WTC11 (cell line): ENCODE measurements around the gene POU3F2. TPM values are rescaled to one million over a fixed set of nuclear protein-coding genes. Genes with fewer than 3 reads are reported as not detected.

ENCODE experiments used
- ATAC-seq: fragments of 200-7000 bp; cut with Tn5 transposase; 2 replicates; pipeline ENCODE4 v1.10.0; 2021; ENCODE audit warnings: mild to moderate bottlenecking, moderate library complexity
- CTCF ChIA-PET: fragments of 300-600 bp; sonication (Branson Sonifier 250); formaldehyde crosslinking; loops from one replicate; lab custom pipeline; 2021; ENCODE audit warnings: antibody characterized with exemption; lab: Charles Lee
- POLR2A ChIA-PET: fragments of 350-600 bp; sonication (Branson Sonifier 250); formaldehyde crosslinking; loops from one replicate; lab custom pipeline; 2021; ENCODE audit warnings: antibody characterized with exemption; lab: Charles Lee
- DNase-seq: peaks from one replicate; pipeline ENCODE4 v3.0.0; 2021; ENCODE audit warnings: low spot score
- H3K27ac Mint-ChIP-seq: 2 replicates; pipeline ENCODE4 v1.8.0; 2021; ENCODE audit warnings: mixed read lengths
- H3K27me3 Mint-ChIP-seq: 2 replicates; pipeline ENCODE4 v1.8.0; 2021; ENCODE audit warnings: low read depth, mild to moderate bottlenecking, moderate library complexity, mixed read lengths
- H3K36me3 Mint-ChIP-seq: 2 replicates; pipeline ENCODE4 v1.8.0; 2021; ENCODE audit warnings: mixed read lengths
- H3K4me1 Mint-ChIP-seq: 2 replicates; pipeline ENCODE4 v1.8.0; 2022; ENCODE audit warnings: mixed read lengths
- H3K4me3 Mint-ChIP-seq: 2 replicates; pipeline ENCODE4 v1.8.0; 2021; ENCODE audit warnings: mild to moderate bottlenecking, moderate library complexity, mixed read lengths
- H3K9me3 Mint-ChIP-seq: 2 replicates; pipeline ENCODE4 v1.8.0; 2021; ENCODE audit warnings: mixed read lengths
- AR ChIP-seq: fragments of 250-450 bp; sonication (Bioruptor Pico); IDR thresholded peaks from 2 replicates; pipeline ENCODE4 v1.9.0; 2021; ENCODE audit warnings: mild to moderate bottlenecking
- E2F1 ChIP-seq: sonication (generic); formaldehyde crosslinking; IDR thresholded peaks from 2 replicates; pipeline ENCODE4 v1.8.0; 2022; ENCODE audit warnings: mild to moderate bottlenecking, missing genetic modification reagents
- ETV6 ChIP-seq: sonication (generic); formaldehyde crosslinking; IDR thresholded peaks from 2 replicates; pipeline ENCODE4 v1.8.1; 2022; ENCODE audit warnings: mild to moderate bottlenecking, missing genetic modification reagents
- FOXK1 ChIP-seq: sonication (generic); formaldehyde crosslinking; IDR thresholded peaks from 2 replicates; pipeline ENCODE4 v1.8.0; 2022; ENCODE audit warnings: mild to moderate bottlenecking, moderate library complexity, missing genetic modification reagents
- HMGXB4 ChIP-seq: sonication (generic); formaldehyde crosslinking; IDR thresholded peaks from 2 replicates; pipeline ENCODE4 v1.8.1; 2023; ENCODE audit warnings: mild to moderate bottlenecking, moderate library complexity, missing genetic modification reagents
- IRF1 ChIP-seq: sonication (generic); formaldehyde crosslinking; IDR thresholded peaks from 2 replicates; pipeline ENCODE4 v1.8.0; 2023; ENCODE audit warnings: missing genetic modification reagents
- IRF2 ChIP-seq: sonication (generic); formaldehyde crosslinking; IDR thresholded peaks from 2 replicates; pipeline ENCODE4 v1.8.0; 2022; ENCODE audit warnings: low read depth, missing genetic modification reagents, borderline replicate concordance
- NFATC4 ChIP-seq: fragments of 250-450 bp; sonication (Bioruptor Pico); IDR thresholded peaks from 2 replicates; pipeline ENCODE4 v1.9.0; 2021; ENCODE audit warnings: mild to moderate bottlenecking
- NR3C1 ChIP-seq: sonication (generic); formaldehyde crosslinking; conservative IDR thresholded peaks from 2 replicates; pipeline ENCODE4 v1.8.1; 2023; ENCODE audit warnings: low read depth, mild to moderate bottlenecking, missing genetic modification reagents
- SMAD4 ChIP-seq: sonication (generic); formaldehyde crosslinking; IDR thresholded peaks from 2 replicates; pipeline ENCODE4 v1.8.0; 2022; ENCODE audit warnings: mild to moderate bottlenecking, missing genetic modification reagents
- STAT6 ChIP-seq: sonication (generic); formaldehyde crosslinking; conservative IDR thresholded peaks from 2 replicates; pipeline ENCODE4 v1.8.1; 2023; ENCODE audit warnings: mild to moderate bottlenecking, low read depth, missing genetic modification reagents, moderate library complexity
- ZNF416 ChIP-seq: fragments of 250-450 bp; sonication (Bioruptor Pico); IDR thresholded peaks from 2 replicates; pipeline ENCODE4 v1.9.0; 2021; ENCODE audit warnings: mild to moderate bottlenecking, inconsistent platforms
- total RNA-seq: library from RNA; stranded (reverse); gene quantifications from 3 replicates; pipeline ENCODE4 v1.2.3, GENCODE V29; 2021
- TF ChIP-seq, protein P1 (sequence below): fragments of 250-450 bp; sonication (Bioruptor Pico); IDR thresholded peaks from 2 replicates; pipeline ENCODE4 v2.1.2; 2022; ENCODE audit warnings: mild to moderate bottlenecking, moderate library complexity
- TF ChIP-seq, protein P2 (sequence below): fragments of 250-450 bp; sonication (Bioruptor Pico); IDR thresholded peaks from 2 replicates; pipeline ENCODE4 v1.9.0; 2021; ENCODE audit warnings: mild to moderate bottlenecking
- TF ChIP-seq, protein P3 (sequence below): sonication (generic); formaldehyde crosslinking; IDR thresholded peaks from 2 replicates; pipeline ENCODE4 v1.8.1; 2022; ENCODE audit warnings: mild to moderate bottlenecking, moderate library complexity, missing genetic modification reagents

Gene POU3F2
- total RNA-seq, 1 experiment from 2014 or later: 0.07 TPM

DNA sequence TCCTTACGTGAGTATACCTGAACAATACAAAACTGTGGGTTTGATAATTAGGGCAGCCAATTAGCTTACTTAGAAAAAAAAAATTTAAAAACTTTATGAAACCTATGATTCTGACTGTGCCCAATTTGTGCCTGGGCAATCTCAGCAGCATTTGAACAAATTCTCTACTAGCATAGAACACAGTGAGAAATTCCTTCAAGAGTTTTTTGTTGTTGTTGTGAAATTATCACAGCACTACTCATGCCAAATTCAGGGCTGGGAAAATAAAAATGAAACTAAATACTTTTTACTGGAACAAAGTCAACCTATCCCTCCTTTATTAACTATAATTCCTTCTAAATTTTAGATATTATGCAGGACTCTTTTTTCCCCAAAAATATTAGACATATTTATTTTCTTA lies 42.9 kb downstream of the POU3F2 start:
- H3K27ac Mint-ChIP-seq: no peak overlapping the region
- TF ChIP-seq, protein P1, sequence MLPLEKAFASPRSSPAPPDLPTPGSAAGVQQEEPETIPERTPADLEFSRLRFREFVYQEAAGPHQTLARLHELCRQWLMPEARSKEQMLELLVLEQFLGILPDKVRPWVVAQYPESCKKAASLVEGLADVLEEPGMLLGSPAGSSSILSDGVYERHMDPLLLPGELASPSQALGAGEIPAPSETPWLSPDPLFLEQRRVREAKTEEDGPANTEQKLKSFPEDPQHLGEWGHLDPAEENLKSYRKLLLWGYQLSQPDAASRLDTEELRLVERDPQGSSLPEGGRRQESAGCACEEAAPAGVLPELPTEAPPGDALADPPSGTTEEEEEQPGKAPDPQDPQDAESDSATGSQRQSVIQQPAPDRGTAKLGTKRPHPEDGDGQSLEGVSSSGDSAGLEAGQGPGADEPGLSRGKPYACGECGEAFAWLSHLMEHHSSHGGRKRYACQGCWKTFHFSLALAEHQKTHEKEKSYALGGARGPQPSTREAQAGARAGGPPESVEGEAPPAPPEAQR (CRISPR knock-in tag): no peak
- TF ChIP-seq SMAD4 (CRISPR knock-in tag) (no peak), IRF1 (CRISPR knock-in tag) (no peak), NR3C1 (CRISPR knock-in tag) (no peak), IRF2 (CRISPR knock-in tag) (no peak), FOXK1 (no peak), AR (CRISPR knock-in tag) (no peak), ZNF416 (CRISPR knock-in tag) (no peak), HMGXB4 (CRISPR knock-in tag) (no peak), STAT6 (CRISPR knock-in tag) (no peak), NFATC4 (CRISPR knock-in tag) (no peak), ETV6 (no peak), E2F1 (CRISPR knock-in tag) (no peak)
- TF ChIP-seq, protein P2, sequence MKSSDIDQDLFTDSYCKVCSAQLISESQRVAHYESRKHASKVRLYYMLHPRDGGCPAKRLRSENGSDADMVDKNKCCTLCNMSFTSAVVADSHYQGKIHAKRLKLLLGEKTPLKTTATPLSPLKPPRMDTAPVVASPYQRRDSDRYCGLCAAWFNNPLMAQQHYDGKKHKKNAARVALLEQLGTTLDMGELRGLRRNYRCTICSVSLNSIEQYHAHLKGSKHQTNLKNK: no peak
- TF ChIP-seq, protein P3, sequence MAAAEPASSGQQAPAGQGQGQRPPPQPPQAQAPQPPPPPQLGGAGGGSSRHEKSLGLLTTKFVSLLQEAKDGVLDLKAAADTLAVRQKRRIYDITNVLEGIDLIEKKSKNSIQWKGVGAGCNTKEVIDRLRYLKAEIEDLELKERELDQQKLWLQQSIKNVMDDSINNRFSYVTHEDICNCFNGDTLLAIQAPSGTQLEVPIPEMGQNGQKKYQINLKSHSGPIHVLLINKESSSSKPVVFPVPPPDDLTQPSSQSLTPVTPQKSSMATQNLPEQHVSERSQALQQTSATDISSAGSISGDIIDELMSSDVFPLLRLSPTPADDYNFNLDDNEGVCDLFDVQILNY: no peak
- TF ChIP-seq, all 79 proteins: peak for 0
- CTCF ChIA-PET: no interaction called here
- no peak overlapping the region for H3K4me3 Mint-ChIP-seq
- no peaks in the 10 kb centered on the region for H3K4me1 Mint-ChIP-seq
- no peaks in the 10 kb centered on the region for H3K9me3 Mint-ChIP-seq
- DNase-seq (no peak), ATAC-seq (no peak)
- no peaks in the 10 kb centered on the region for H3K36me3 Mint-ChIP-seq
- POLR2A ChIA-PET: no interaction called here
- no peaks in the 10 kb centered on the region for H3K27me3 Mint-ChIP-seq
